Ishikawa (cell line): ENCODE data around the gene TM4SF20.

Experiments used
- CEBPB ChIP-seq: IDR thresholded peaks from 2 replicates; pipeline ENCODE4 v1.6.1; 2012
- CREB1 ChIP-seq: IDR thresholded peaks from 2 replicates; pipeline ENCODE4 v1.6.1; 2012; ENCODE audit warnings: low read depth
- EGR1 ChIP-seq: IDR thresholded peaks from 2 replicates; pipeline ENCODE4 v1.6.1; 2012
- EP300 ChIP-seq: IDR thresholded peaks from 2 replicates; pipeline ENCODE4 v1.6.1; 2012; ENCODE audit warnings: borderline replicate concordance
- FOXM1 ChIP-seq: IDR thresholded peaks from 2 replicates; pipeline ENCODE4 v1.6.1; 2012; ENCODE audit warnings: low read depth, borderline replicate concordance
- MAX ChIP-seq: IDR thresholded peaks from 2 replicates; pipeline ENCODE4 v1.6.1; 2012
- RAD21 ChIP-seq: IDR thresholded peaks from 2 replicates; pipeline ENCODE4 v1.6.1; 2012; ENCODE audit warnings: low read depth
- REST ChIP-seq: IDR thresholded peaks from 2 replicates; pipeline ENCODE4 v1.6.1; 2012; ENCODE audit warnings: low read depth, mild to moderate bottlenecking
- TAF1 ChIP-seq: IDR thresholded peaks from 2 replicates; pipeline ENCODE4 v1.6.1; 2012; ENCODE audit warnings: low read depth, mild to moderate bottlenecking
- TEAD4 ChIP-seq: IDR thresholded peaks from 2 replicates; pipeline ENCODE4 v1.6.1; 2012
- YY1 ChIP-seq: IDR thresholded peaks from 2 replicates; pipeline ENCODE4 v1.6.1; 2012; ENCODE audit warnings: low read depth
- ZBTB7A ChIP-seq: IDR thresholded peaks from 2 replicates; pipeline ENCODE4 v1.6.1; 2012; ENCODE audit warnings: low read depth

- TF ChIP-seq RAD21 (no peak), REST (no peak), EP300 (no peak), ZBTB7A (no peak), EGR1 (no peak), TEAD4 (no peak), MAX (no peak), YY1 (no peak), FOXM1 (no peak), TAF1 (no peak), CREB1 (no peak), CEBPB (no peak)
Observed at GRCh38 chr2:227383686-227384085, 4.6 kb upstream of the TM4SF20 start.
